Hematopoietic multipotent progenitor cell treated with erythropoietin and hydrocortisone succinate and interleukin-3 and kit ligand, for 15 days (in vitro differentiated cells): ENCODE data around the gene KSR1.
"Not testable (repeated sequence)": the region's sequence is repeated elsewhere in the genome, so short reads cannot be mapped to it uniquely, and the experiment has no call there.

Source experiments
- DNase-seq: peaks from one replicate; pipeline ENCODE4 v3.0.0-alpha.2; 2015; ENCODE audit warnings: low spot score

KSR1 gene

DNA sequence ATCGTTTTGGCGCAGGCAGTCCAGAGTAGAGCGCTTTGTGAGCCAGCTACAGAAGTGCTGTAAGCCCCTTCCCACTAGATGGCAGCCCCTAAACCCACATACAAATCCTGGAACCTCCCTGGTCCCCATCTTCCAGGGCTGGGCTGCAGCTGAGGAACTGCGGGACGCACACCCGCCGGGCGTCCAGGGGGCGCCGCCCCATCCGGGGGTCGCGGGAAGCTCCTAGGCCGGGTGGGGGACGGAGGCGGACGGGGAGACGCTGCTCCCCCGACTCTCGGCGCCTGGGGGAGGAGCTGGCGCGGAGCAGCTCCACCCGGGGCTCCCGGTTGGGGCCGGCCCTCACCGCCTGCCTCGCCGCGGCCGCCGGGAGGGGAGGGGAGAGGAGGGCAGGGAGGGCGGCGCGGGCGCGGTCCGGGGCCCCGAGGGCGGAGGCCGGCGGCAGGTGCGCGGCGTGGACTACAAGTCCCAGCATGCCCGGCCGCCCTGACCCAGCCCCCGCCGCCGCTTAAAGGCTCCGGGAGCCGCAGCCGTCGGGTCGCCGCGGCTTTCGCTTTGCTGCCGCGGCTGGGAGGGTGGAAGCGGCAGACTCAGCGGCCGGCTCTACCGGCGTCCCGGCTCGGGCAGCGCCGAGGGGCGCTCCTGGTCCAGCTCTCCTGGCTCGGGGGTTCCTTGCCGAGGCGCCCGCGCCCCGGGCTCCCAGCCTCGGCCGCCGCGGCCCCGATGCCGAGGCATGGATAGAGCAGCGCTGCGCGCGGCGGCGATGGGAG, at the start of gene KSR1:
Gene KSR1 (plus strand): TSS at position 535 of the 767 bp plus-strand sequence. CDS start 196 bp downstream, at position 731.
- DNase-seq = peak; percentile 77

DNA sequence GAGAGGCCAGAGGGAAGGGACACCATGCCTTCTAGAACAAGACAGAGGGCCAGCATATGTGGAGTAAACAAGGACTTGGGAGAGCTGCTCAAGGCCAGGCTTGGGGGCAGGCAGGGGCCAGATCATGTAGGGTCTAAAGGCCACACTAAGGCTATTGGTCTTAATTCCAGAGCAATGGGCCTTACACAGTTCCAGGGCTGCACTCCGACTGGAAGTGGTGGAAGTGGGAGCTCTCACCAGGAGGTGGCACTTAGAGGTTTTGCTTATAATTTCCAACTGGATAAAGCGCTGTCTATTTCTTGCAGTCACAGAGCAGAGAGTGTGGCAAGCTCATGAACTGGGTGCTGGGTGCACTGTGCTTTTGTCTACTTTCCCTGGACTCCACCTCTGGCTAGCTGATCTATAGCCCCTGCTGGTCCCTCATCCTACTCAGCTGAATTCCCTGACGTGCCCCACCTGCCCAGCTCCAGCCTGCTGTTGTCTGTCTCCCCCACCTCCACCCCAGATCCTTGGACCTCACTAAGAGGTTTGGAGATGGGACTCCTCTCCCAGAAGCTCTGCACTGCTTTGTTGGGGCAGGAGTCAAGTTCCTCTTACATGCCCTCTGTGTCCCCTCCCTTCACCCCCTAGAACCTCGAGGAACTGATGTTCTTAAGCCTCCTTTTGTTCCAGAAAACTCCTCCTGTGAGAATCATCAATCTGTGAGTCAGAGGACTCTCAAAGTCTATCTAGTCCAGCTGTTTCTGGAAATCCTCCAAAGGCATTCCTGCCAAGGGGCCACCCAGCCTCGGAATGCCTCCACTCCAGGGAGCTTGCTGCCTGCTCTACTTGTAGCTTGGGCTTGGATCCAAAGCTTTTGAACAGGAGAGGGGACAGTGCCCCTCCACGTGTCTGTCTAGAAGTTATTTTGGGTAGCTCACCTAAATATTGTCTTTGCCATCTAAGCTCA, 48.1 kb upstream of the KSR1 start:
- DNase-seq = no peak

DNA sequence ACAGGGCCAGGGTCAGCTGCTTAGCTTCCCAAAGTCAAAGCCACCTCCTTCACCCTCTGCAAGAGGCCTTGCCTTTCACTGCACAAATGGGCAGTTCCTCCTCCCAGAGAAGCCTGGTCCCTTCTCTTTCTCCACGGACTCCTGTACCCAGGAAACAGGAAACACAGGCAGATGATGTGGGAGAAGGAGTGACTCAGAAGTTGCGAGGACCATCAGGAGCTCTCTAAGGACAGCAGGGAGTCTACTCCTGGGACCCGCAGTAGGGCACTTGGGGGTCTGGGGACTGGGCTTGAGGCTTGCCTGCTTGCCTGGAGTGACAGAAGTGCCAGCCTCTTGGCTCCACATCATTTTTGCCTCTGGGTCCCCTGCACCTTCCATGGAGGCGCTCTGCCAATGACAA, 47.4 kb upstream of the KSR1 start:
- DNase-seq = no peak

DNA sequence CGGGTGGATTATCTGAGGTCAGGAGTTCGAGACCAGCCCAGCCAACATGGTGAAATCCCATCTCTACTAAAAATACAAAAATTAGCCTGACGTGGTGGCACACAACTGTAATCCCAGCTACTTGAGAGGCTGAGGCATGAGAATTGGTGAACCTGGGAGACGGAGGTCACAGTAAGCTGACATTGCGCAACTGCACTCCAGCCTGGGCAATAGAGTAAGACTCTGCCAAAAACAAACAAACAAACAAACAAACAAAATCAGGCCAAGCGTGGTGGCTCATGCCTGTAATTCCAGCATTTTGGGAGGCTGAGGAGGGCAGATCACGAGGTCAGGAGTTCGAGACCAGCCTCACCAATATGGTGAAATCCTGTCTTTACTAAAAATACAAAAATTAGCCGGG, 44.1 kb upstream of the KSR1 start:
- not testable (repeated sequence) for DNase-seq

DNA sequence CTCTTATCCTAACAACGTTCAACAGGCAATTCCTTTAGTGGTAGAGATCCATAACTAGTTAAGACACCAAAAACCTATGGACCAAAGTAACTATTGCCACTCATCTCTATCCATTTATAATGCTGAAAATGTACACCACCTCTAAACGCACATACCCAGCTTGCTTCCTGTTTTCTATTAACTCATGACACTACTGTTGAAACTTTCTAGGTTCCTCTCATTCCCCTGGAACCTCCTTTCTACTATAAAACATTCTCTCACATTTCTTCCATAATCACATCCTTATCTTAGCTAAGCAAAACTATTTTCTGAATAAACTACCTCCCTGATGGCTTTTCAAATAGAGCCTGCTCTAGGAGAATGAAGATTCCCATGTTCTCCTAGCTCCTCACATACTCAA, 42.9 kb upstream of the KSR1 start:
- no peak for DNase-seq

DNA sequence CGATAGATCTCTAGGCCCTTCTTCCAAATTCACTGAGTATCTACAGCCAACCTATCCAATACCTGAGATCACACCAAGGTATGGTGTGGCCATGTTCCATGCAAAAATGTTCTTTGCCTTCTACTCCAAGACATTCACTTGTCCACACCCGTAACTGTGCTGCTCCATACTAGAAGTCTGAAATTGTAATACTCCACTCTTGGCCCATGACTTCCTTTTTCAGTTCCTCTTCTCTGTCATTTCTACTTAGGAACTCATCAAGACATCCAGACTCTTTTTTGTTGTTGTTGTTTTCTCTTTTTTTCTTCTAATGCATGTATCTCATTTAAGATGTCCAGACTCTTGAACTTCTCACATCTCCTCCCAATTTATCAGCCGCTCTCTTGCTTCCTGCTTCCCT, 42.5 kb upstream of the KSR1 start:
- no peak for DNase-seq

DNA sequence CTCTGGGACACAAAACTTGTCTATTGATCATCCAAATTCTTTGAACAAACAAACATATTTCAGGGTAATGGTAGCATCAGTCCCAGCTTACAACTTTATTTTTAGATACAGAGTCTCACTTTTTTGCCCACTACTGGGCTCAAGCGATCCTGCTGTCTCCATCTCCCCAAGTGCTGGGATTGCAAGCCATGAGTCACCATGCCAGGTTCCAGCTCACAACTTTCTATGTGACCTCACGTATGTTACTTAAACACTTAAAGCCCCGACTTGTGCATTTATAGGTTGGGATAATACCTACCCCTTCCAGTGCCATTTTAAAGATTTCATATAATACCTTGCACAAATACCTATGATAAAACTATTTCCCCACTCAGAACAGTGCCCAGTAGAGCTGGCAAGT, 42.0 kb upstream of the KSR1 start:
- no peak for DNase-seq

DNA sequence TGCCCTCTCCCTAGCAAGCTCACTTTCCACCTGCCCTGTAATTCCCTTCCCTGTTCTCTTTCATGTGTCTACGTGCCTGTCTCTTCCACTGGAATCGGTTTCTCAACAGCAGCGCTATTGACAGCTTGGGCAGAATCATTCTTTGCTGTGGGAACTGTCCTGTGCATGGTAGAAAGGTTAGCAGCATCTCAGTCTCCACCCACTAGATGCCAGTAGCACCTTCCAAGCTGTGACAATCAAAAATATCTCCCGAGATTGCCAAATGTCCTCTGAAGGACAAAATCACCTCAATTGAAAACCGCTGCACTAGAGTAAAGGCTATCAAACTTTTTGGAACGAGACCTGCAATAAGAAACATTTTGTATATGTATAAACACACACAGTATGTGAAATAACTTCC, 41.6 kb upstream of the KSR1 start:
- no peak for DNase-seq

DNA sequence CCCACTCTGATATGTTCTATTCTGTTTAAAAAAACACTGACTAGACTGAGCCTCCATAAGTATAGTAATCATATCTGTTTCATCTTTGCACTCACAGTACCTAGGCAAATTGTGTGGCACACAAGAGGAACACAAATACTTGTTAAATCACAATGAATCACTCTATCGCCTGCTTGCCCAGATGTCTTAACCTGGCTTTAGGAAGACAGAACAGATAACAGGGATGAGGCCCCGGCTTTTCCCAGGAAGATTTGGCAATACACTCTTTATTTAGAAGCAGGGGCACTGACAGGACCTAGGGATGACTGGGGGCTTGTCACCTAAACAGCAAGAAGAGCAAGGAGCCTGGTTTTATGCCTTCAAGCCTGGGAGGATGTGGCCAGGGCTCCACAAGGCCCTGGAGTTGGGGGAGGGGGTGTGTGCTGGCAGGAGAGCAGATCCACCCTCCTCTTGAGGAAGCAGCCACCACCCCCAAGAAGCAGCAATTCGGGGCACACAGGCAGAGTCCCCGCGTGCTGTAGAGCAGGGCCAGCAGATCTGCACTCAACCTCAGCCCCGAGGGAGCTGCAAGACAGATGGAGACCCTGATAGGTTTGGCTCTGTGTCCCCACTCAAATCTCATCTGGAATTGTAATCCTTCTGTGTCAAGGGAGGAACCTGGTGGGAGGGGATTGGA, 41.0 kb upstream of the KSR1 start:
- DNase-seq = no peak

DNA sequence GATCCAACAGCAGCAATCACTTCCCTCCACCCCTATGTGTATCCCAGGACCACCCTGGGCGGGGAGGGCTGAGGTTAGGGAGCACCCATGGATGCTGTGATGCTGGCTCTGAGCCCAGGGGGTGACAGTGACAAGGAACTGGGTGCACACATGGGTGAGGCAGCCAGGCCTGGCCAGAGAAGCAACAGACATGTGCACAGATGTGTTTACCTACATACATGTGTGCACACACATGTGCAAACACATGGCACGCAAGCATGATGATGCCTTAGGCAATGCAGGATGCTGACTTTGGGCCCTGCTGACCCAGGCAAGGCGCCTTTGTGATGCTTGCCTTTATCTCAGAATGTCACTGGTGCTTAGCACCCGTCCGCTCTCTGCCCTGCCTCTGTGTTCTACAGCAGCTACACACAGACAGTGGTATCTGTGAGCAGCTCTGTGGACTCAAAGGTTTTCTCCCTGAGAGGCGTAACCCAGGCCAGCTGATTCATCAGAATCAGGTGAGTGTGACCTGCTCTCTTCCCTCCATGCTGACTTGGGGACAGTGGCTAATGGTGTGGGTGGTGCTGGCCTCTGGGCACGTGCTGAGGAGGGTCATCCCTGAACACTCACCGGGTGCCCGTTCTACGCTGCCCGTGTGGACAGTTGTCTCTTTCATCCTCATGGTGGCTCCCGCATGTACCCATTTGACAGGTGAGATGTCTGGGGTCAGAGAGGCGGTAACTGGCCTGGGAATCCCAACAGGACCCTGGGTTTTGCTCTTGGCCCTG, 38.5 kb upstream of the KSR1 start:
- no peak for DNase-seq

DNA sequence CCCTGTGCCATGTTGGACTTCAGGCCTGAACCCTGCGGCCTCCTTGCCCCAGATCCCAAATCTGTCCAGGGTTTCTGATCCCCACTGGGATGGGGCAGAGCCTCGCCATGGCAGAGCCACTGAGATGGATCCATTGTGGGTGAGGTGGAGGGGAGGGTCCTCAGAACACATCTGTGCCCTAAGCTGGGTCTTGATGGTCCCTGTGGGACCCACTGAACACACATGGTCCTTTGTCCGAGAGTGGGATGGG, 38.0 kb upstream of the KSR1 start:
- DNase-seq = no peak

DNA sequence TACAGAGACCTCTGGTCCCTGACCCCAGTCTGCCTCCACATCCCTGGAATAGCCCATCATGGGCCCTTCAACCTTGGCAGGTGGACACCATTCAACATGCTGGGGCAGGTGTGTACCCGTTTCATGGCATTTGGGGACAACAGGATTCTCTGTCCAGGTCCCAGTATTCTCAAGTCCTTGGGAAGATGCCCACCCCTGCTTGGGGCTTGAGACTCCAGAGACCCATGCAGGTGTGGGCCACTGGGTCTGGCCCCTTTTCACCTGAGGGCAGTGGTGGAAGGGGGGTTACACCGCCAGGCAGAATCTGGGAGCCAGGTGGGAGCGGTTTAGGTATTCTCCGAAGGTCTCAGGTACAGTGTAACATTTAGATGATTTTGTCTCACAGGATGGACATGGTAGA, 37.1 kb upstream of the KSR1 start:
- DNase-seq = no peak

DNA sequence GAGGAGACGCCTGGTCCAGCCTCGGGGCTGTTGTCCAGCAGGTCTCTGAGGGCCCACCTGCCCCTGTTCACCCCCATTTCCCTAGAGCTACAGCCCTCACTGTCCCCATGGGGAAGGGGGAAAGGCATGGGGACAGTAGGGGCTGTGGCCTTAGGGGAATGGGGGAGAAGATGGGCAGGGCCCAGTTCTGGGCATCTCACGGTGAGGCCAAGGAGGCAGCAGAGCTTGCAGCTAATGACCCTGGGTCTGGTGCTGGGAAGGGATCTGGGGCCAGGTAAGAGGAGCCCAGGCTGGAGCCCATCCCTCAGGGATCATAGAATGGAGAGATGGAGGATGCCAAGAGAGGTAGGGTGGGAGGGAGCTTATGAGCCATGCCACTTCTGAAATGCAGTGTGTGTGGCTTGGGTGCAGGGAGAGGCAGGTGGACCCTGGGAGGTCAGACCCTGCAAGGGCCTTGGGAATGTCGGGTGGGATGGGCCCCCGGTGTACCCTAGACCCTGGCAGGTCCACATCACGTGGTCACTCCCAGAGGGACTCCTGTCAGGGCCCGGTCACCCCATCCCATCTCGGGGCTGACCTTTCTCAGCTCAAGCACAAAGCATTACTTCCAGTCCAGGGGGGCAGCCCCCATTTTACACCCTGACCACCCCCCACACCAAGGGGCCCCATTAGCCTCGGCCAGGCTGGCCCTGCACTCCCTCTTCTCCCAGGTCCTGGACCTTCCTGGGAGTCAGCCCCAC, 35.9 kb upstream of the KSR1 start:
- DNase-seq = no peak

DNA sequence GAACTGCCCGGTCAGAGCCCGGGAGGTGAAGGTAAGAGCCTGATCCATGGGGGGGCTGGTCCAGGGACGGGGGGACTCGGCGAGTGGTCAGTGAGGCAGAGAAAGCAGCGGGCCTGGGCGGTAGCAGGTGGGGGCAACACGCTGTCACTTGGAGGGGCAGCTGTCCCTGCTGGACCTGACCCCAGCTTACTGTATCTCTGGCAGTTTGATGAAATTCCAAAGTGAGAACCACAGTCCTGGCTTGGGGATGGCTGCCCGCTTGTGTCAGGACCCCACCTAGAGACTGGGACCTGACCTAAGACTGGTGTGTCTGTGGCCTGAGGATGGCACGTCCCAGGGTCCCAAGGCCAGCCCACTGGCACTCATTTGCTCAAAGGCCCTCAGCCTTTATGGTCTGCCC, 35.1 kb upstream of the KSR1 start:
- DNase-seq = no peak

DNA sequence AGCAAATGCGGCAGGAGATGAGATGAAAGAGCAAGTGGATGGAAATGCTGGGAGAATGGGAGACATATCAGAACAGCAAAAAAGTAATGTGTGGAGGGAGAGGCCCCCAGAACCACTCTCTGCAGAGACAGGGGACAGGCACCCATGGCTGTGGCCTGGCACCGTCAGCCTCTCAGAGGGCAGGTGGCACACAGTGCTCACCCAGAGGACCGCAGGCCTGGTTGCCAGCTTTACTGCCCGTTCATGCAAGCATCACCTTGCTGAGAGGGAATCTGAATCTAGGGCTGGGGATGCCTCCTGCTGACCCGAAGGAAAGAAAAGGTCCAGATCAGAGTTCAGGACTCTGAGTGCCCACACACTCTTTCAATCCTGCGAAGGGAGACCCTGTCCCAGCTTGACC, 34.6 kb upstream of the KSR1 start:
- DNase-seq = not testable (repeated sequence)

DNA sequence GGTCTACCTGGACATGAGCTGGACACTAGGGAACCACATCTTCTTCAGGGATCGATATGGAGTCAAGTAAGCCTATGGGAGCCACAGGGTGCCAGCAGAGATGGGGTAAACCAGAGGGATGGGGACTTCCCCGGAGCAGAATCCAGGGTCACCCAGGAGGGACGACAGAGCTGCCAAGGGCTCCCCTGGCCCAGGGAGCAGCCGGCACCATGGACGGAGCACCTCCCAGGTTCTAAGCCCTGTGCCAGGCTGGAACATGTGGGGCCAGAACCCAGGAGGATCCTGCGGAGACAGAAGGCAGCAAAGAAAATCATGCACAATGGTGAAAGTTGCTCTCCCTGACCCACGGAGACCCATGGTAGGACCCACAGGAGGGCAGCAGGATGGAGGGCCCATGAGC, 33.6 kb upstream of the KSR1 start:
- no peak for DNase-seq

DNA sequence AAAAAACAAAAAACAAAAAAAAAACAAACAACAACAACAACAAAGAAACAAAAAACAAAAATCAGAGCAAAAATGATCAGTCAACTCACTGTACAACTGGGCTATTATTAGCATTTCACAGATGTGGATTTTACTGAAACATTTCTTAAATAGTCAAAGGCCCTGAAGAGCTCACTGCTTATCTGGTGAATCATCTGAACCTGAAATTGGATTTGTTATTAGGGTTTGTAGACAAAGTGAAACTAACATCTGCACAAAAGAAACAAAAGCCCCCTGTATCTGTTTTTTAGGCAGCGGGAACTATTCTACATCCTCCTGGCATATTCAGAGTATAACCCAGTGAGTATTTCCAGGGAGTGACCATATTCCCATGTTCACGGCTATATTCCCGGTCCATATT, 32.6 kb upstream of the KSR1 start:
- DNase-seq = no peak

DNA sequence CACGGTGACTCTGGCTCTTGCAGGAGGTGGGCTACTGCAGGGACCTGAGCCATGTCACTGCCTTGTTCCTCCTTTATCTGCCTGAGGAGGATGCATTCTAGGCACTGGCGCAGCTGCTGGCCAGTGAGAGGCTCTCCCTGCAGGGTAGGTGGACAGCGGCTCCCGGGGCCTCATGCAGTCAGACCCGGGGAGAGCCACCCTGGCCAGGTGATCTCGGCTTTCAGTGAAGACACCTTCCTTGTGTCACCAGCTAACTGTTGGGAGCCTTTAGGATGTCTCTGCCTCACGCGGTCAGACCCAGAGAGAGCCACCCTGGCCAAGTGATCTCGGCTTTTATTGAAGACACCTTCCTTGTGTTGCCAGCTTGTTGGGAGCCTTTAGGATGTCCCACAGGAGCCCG, 31.7 kb upstream of the KSR1 start:
- no peak for DNase-seq

DNA sequence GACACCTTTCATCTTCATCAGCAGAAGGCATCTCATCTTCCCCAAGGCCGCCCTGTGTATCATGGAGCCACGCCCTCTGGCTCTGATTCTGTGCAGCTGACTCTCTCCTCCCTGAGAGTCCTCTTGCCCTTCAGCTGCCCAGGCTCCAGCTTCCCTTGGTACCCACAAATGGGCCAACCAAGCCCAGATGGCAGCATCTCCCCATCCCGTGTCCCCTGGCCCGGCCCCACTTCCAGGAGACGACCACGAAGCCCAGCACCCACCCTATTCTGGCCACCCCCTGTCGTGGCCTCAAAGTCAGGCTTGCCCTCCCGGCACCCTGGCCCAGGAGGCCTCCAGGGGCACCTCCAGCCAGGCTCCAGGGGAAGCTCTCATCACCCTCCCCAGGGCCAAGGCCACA, 31.3 kb upstream of the KSR1 start:
- DNase-seq = no peak

DNA sequence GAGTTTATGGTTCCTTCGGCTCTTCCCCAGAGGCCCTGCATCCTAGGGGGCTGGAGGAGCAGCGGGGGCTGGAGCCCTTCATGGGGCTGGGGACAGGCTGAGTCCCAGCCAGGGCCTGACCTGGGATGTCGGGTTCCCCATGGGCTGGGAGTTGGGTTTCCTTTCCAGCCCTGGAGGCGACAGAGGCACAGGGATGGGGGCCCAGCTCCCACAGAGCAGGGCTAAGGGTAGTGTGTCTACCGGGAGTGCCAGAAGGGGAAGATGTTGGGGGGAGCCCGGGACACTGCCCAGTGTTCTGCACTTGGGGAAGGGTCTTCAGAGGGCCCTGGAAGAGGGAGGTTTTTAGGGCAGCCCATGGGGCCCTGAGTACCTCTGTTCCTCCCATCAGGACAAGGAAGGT, 30.7 kb upstream of the KSR1 start:
- not testable (repeated sequence) for DNase-seq

DNA sequence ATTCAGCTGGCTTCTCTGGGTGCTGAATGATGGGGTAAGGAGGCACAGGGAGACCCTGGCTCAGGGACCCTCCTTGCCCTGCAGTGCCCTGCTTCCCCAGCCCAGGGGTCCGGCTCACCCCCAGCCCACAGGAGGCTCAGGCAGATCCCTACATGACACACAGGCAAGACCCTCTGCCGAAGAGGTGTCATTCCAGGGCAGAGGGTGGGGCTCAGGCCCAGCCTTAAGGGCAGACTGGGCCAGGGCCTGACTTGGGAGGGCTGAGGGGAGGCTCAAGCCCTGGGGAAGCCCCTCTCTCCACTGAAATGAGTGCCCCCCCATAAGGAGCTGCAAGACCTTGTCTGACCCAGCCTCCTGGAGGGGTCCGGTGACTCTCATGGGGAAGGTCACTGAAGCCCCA, 30.3 kb upstream of the KSR1 start:
- no peak for DNase-seq

DNA sequence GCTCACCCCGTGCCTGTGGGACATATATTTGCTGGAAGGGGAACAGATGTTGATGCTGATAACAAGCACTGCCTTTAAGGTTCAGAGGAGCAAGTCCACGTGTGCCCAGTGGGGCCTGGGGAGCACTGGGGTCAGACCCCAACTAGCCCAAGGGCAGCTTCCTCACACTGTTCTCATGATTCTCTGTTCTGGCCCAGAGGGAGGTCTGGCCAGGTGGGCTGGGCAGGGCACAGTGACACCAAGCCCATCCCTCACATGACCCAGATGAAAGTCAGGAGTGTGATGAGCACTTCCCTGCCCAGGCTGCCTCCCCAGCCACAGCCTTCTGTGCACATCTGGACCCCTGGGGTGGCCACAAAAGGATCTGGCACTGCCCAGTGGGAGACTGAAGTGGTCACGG, 29.8 kb upstream of the KSR1 start:
- DNase-seq = not testable (repeated sequence)
